SK-N-SH (cell line): ENCODE data around the gene CCDC88B. TPM values are rescaled to one million over a fixed set of nuclear protein-coding genes. Genes with fewer than 3 reads are reported as not detected.

Experiments used
- CTCF ChIA-PET: fragments of 300-600, 350-600 bp; formaldehyde crosslinking; extraction: SDS; loops from one replicate; lab custom pipeline; 2021; lab: Yijun Ruan, JAX
- POLR2A ChIA-PET: fragments of 350-600 bp; sonication (Branson Sonifier 250); formaldehyde crosslinking; extraction: SDS; loops from one replicate; lab custom pipeline; 2020; ENCODE audit warnings: antibody characterized with exemption, inconsistent platforms; lab: Yijun Ruan, JAX
- DNase-seq: peaks from one replicate; pipeline ENCODE4 v3.0.0; 2012
- H2AFZ ChIP-seq: fragments of 200-600 bp; sonication (generic); 2 replicates; pipeline ENCODE4 v1.8.1; 2016; ENCODE audit warnings: antibody characterized with exemption, mild to moderate bottlenecking, low read depth
- H3F3A ChIP-seq: fragments of 200-600 bp; sonication (generic); replicated peaks from 2 replicates; pipeline ENCODE3; 2016; ENCODE audit warnings: antibody characterized with exemption, mild to moderate bottlenecking; ENCODE audit not compliant: insufficient read depth
- H3K27ac ChIP-seq, 2 experiments: fragments of 200-500 bp in 1 of 2; fragments of 200-600 bp in 1 of 2; sonication (Bioruptor generic) in 1 of 2; sonication (generic), shearing (Covaris generic) in 1 of 2; 2 replicates each; pipeline versions ENCODE4 v1.5.1 to v1.6.1; 2014 to 2016; ENCODE audit warnings: low read depth in 2 of 2, inconsistent platforms in 1 of 2, low read length in 1 of 2, mild to moderate bottlenecking in 1 of 2, mixed read lengths in 1 of 2
- H3K27me3 ChIP-seq: fragments of 200-600 bp; sonication (generic), shearing (Covaris generic); 2 replicates; pipeline ENCODE4 v1.6.1; 2016; ENCODE audit warnings: mixed run types; ENCODE audit not compliant: insufficient read depth
- H3K36me3 ChIP-seq, 2 experiments: fragments of 200-500 bp in 1 of 2; fragments of 200-600 bp in 1 of 2; sonication (Bioruptor generic) in 1 of 2; sonication (generic) in 1 of 2; replicated peaks in 1 of 2; 2 replicates each; pipeline versions ENCODE3 to v1.5.1; 2014 to 2016; ENCODE audit warnings: low read length in 1 of 2, mild to moderate bottlenecking in 1 of 2; ENCODE audit not compliant: insufficient read depth in 2 of 2, control insufficient read depth in 1 of 2
- H3K4me1 ChIP-seq, 2 experiments: fragments of 200-500 bp in 1 of 2; fragments of 200-600 bp in 1 of 2; sonication (Bioruptor generic) in 1 of 2; sonication (generic), shearing (Covaris generic) in 1 of 2; 2 replicates each; pipeline versions ENCODE4 v1.5.1 to v1.6.1; 2014 to 2016; ENCODE audit warnings: low read depth in 1 of 2, low read length in 1 of 2, mixed run types in 1 of 2; ENCODE audit not compliant: insufficient read depth in 2 of 2, control insufficient read depth in 1 of 2
- H3K4me2 ChIP-seq: fragments of 200-600 bp; sonication (generic), shearing (Covaris generic); 2 replicates; pipeline ENCODE4 v1.6.1; 2017; ENCODE audit warnings: mixed run types
- H3K4me3 ChIP-seq, 2 experiments: fragments of 200-500 bp in 1 of 2; fragments of 200-600 bp in 1 of 2; sonication (Bioruptor generic) in 1 of 2; sonication (generic), shearing (Covaris generic) in 1 of 2; 2 replicates each; pipeline versions ENCODE4 v1.5.1 to v1.8.1; 2014 to 2016; ENCODE audit warnings: low read depth in 2 of 2, inconsistent platforms in 1 of 2, low read length in 1 of 2, mild to moderate bottlenecking in 1 of 2, mixed read lengths in 1 of 2, moderate library complexity in 1 of 2
- H3K79me2 ChIP-seq: fragments of 200-600 bp; sonication (generic); 2 replicates; pipeline ENCODE4 v1.8.1; 2017; ENCODE audit warnings: mild to moderate bottlenecking; ENCODE audit not compliant: insufficient read depth
- H3K9ac ChIP-seq: fragments of 200-600 bp; sonication (generic); 2 replicates; pipeline ENCODE4 v1.6.1; 2017; ENCODE audit warnings: mixed run types
- H3K9me2 ChIP-seq: fragments of 200-600 bp; sonication (generic); 2 replicates; pipeline ENCODE4 v1.6.1; 2017; ENCODE audit warnings: mixed run types
- H3K9me3 ChIP-seq: fragments of 200-600 bp; sonication (generic); 2 replicates; pipeline ENCODE4 v1.6.1; 2017; ENCODE audit warnings: mixed run types, mild to moderate bottlenecking, moderate library complexity
- H4K20me1 ChIP-seq: fragments of 200-600 bp; sonication (generic); 2 replicates; pipeline ENCODE4 v1.6.1; 2017; ENCODE audit warnings: mild to moderate bottlenecking, mixed run types; ENCODE audit not compliant: insufficient read depth
- CHD2 ChIP-seq: fragments of 150-350 bp; IDR thresholded peaks from 2 replicates; pipeline ENCODE4 v1.6.1; 2018; ENCODE audit warnings: low read length; ENCODE audit not compliant: partially characterized antibody
- CTCF ChIP-seq: fragments of 200-600 bp; sonication (generic); IDR thresholded peaks from 2 replicates; pipeline ENCODE4 v1.6.1; 2017; ENCODE audit warnings: antibody characterized with exemption, mild to moderate bottlenecking, moderate library complexity
- ELF1 ChIP-seq: IDR thresholded peaks from 2 replicates; pipeline ENCODE4 v1.4.0; 2012
- EP300 ChIP-seq, 2 experiments: IDR thresholded peaks; 2 replicates each; pipeline versions ENCODE4 v1.4.0 to v1.6.1; 2012; ENCODE audit warnings: borderline replicate concordance in 1 of 2, low read depth in 1 of 2, low read length in 1 of 2
- FOSL2 ChIP-seq: IDR thresholded peaks from 2 replicates; pipeline ENCODE4 v1.4.0; 2012; ENCODE audit warnings: low read depth, mild to moderate bottlenecking, moderate library complexity, borderline replicate concordance
- GABPA ChIP-seq: IDR thresholded peaks from 2 replicates; pipeline ENCODE4 v1.4.0; 2012; ENCODE audit warnings: low read depth, mild to moderate bottlenecking
- GATA2 ChIP-seq: sonication (generic); formaldehyde crosslinking; IDR thresholded peaks from 2 replicates; pipeline ENCODE4 v1.5.0; 2020; ENCODE audit warnings: mild to moderate bottlenecking, missing genetic modification reagents
- MAX ChIP-seq: IDR thresholded peaks from 2 replicates; pipeline ENCODE4 v1.4.0; 2012; ENCODE audit warnings: low read depth
- MEF2A ChIP-seq: IDR thresholded peaks from 2 replicates; pipeline ENCODE4 v1.4.0; 2012; ENCODE audit warnings: low read depth, borderline replicate concordance
- MXI1 ChIP-seq: IDR thresholded peaks from 2 replicates; pipeline ENCODE4 v1.6.1; 2012; ENCODE audit warnings: mild to moderate bottlenecking, low read depth, low read length, improper control_type of control experiment
- NRF1 ChIP-seq: IDR thresholded peaks from 2 replicates; pipeline ENCODE4 v1.6.1; 2012; ENCODE audit warnings: low read depth, mild to moderate bottlenecking, low read length
- POLR2AphosphoS5 ChIP-seq: IDR thresholded peaks from 2 replicates; pipeline ENCODE4 v1.6.1; 2012; ENCODE audit warnings: low read depth, low read length
- RAD21 ChIP-seq: IDR thresholded peaks from 2 replicates; pipeline ENCODE4 v1.6.1; 2012; ENCODE audit warnings: mild to moderate bottlenecking, low read length
- RCOR1 ChIP-seq: fragments of 150-350 bp; IDR thresholded peaks from 2 replicates; pipeline ENCODE4 v1.6.1; 2017; ENCODE audit warnings: antibody characterized with exemption, low read length
- RFX5 ChIP-seq: IDR thresholded peaks from 2 replicates; pipeline ENCODE4 v1.6.1; 2012; ENCODE audit warnings: mild to moderate bottlenecking, improper control_type of control experiment, low read length
- RXRA ChIP-seq: IDR thresholded peaks from 2 replicates; pipeline ENCODE4 v1.4.0; 2012; ENCODE audit warnings: low read depth, mild to moderate bottlenecking, borderline replicate concordance
- TAF1 ChIP-seq: IDR thresholded peaks from 2 replicates; pipeline ENCODE4 v1.6.1; 2012; ENCODE audit warnings: low read depth, mild to moderate bottlenecking, low read length, moderate library complexity, borderline replicate concordance
- TCF12 ChIP-seq: IDR thresholded peaks from 2 replicates; pipeline ENCODE4 v1.4.0; 2012
- TEAD4 ChIP-seq: IDR thresholded peaks from 2 replicates; pipeline ENCODE4 v1.4.0; 2012; ENCODE audit warnings: mild to moderate bottlenecking, borderline replicate concordance; ENCODE audit not compliant: insufficient read depth
- WGBS: methylation state at CpG from one replicate; pipeline ENCODE4 v1.1.6; 2017; ENCODE audit warnings: low lambda C conversion rate; 5-methylcytosine and 5-hydroxymethylcytosine counted together
- polyA plus RNA-seq, 3 experiments: library from polyadenylated mRNA; depleted of rRNA; stranded (reverse); fragments of >200 nt; gene quantifications; 2 replicates each; pipeline ENCODE4 v1.2.3, GENCODE V29; 2012

Gene CCDC88B
- polyA plus RNA-seq, 1 of the 3 experiments (the other 2 are of a cell fraction): 3.4 TPM

- no peak overlapping the region for H3K9ac ChIP-seq
- TF ChIP-seq FOSL2 (no peak), RCOR1 (no peak), NRF1 (no peak), ELF1 (no peak), POLR2AphosphoS5 (no peak), RAD21 (no peak), RFX5 (no peak), MEF2A (no peak), EP300 (IDR thresholded peaks at IDR 0.05; ENCODE audit: borderline replicate concordance in 1 of 2, low read depth in 1 of 2, low read length in 1 of 2) (no peak), MAX (no peak), TAF1 (no peak), CHD2 (no peak), RXRA (no peak), GATA2 (no peak)
- 77% methylated on average over 16 of the region's 20 CpGs for WGBS
- no peaks in the 10 kb centered on the region for H3K9me3 ChIP-seq
- no peaks in the 10 kb centered on the region for H3K9me2 ChIP-seq
- no peaks in the 10 kb centered on the region for H4K20me1 ChIP-seq
- ChIA-PET POLR2A (interaction anchor here (2.2 kb wide), 1 partner anchor 36 kb away, joined by 9 read pairs; the partner anchor contains the start of genes PRDX5 and TRMT112), CTCF (interaction anchor here (0.8 to 5.5 kb wide), 11 partner anchors 11 to 299 kb away, joined by 3 to 42 read pairs (median 5); partner anchors contain the start of genes PRDX5 and TRMT112)
- no peaks in the 10 kb centered on the region for H3K27me3 ChIP-seq
- no peak overlapping the region for H3K4me3 ChIP-seq
- H3K4me2 ChIP-seq: no peak overlapping the region
- H3K4me1 ChIP-seq: peaks cover 10 to 20% of the 10 kb centered on the region in 2 experiments; a peak in 3 of 4 replicates
- no peaks in the 10 kb centered on the region for H3K36me3 ChIP-seq
- no peak overlapping the region for H2AFZ ChIP-seq
- no peak overlapping the region for H3K27ac ChIP-seq
- H3K79me2 ChIP-seq: no peaks in the 10 kb centered on the region
- peak; percentile 40 for DNase-seq
- peaks cover 12% of the 10 kb centered on the region for H3F3A ChIP-seq
These were observed 13.9 kb downstream of the CCDC88B start for GRCh38 chr11:64353715-64354506.

GRCh38 chr11:64355078-64355940 lies 15.3 kb downstream of the CCDC88B start:
- Histone ChIP-seq H3K27ac (peak overlapping the region; percentile 34 to 36; a peak in 3 of 4 replicates), H3K9me3 (no peaks in the 10 kb centered on the region), H3K4me1 (peaks cover 20 to 28% of the 10 kb centered on the region in 2 experiments; a peak in 3 of 4 replicates), H3K27me3 (no peaks in the 10 kb centered on the region), H3K4me3 (peak overlapping the region; percentile 18 to 40; a peak in 2 of 4 replicates), H4K20me1 (0 out of 2 replicates have a peak, but pooled peaks cover 4% of the 10 kb centered on the region), H3F3A (peaks cover 12% of the 10 kb centered on the region), H3K79me2 (peaks cover 13% of the 10 kb centered on the region), H3K9me2 (no peaks in the 10 kb centered on the region), H3K36me3 (peaks cover 0 to 1% of the 10 kb centered on the region in 2 experiments), H3K4me2 (peak overlapping the region; percentile 73; the same call in 1 of the 2 replicates), H2AFZ (0 out of 2 replicates have a peak overlapping the region, but pooled peaks have one; percentile 32), H3K9ac (peak overlapping the region; percentile 53; the same call in 1 of the 2 replicates)
- 46% methylated on average over 13 of the region's 23 CpGs for WGBS
- CTCF ChIA-PET: interaction anchor here (0.6 to 5.5 kb wide), 26 partner anchors 12 to 298 kb away, joined by 3 to 42 read pairs (median 4); partner anchors contain the start of genes ESRRA, PRDX5 and TRMT112
- POLR2A ChIA-PET: interaction anchor here (0.8 to 2.2 kb wide), 3 partner anchors 18 to 38 kb away, joined by 3 to 9 read pairs (median 6); partner anchors contain the start of genes PRDX5 and TRMT112
- peak; percentile 89 for DNase-seq
- TF ChIP-seq TEAD4: no peak
- no peak for TF ChIP-seq MXI1
- TF ChIP-seq RXRA: no peak
- TF ChIP-seq NRF1: no peak
- no peak for TF ChIP-seq TCF12
- TF ChIP-seq CTCF: peak; percentile 74
- TF ChIP-seq MAX: no peak; the same call in 1 of the 2 replicates
- TF ChIP-seq GABPA: no peak
